ENCODE data around the gene CDX1. TPM values are rescaled to one million over a fixed set of nuclear protein-coding genes. Genes with fewer than 3 reads are reported as not detected.

CDX1 gene
- total RNA-seq, 2 donors from 2014 or later = not detected

- Mint-ChIP-seq H3K4me3 (no peak overlapping the region), H3K27ac (no peak overlapping the region), H3K36me3 (ENCODE audit: low read depth) (no peaks in the 10 kb centered on the region), H3K9me3 (no peaks in the 10 kb centered on the region), H3K27me3 (ENCODE audit: insufficient read depth) (peaks cover 66% of the 10 kb centered on the region), H3K4me1 (peaks cover 19% of the 10 kb centered on the region)
- DNase-seq = no peak
- peaks cover 19% of the 10 kb centered on the region for H3K27me3 ChIP-seq (ENCODE audit: control insufficient read depth, insufficient read depth, low read length, poor library complexity, severe bottlenecking)
- H3K27ac ChIP-seq (ENCODE audit: low read depth, low read length) = no peak overlapping the region
- 97% methylated on average over 1 of the region's 1 CpG; no CpG with 5 or more reads in 1 of the 2 experiments for WGBS, 2 experiments (ENCODE audit: insufficient coverage in 1 of 2, insufficient read length in 1 of 2)
- no peaks in the 10 kb centered on the region for H3K9me3 ChIP-seq (ENCODE audit: control insufficient read depth, low read length)
- no peaks in the 10 kb centered on the region for H3K36me3 ChIP-seq (ENCODE audit: control insufficient read depth, insufficient read depth, low read length)
- TF ChIP-seq CTCF (conservative IDR thresholded peaks at IDR 0.05) = no peak
- H3K4me1 ChIP-seq (ENCODE audit: control insufficient read depth, insufficient read depth, low read length) = peaks cover 3% of the 10 kb centered on the region
- H3K4me3 ChIP-seq (ENCODE audit: low read length) = no peak overlapping the region
- no peak overlapping the region for H3K9ac ChIP-seq (ENCODE audit: extremely low read depth, low read length, poor library complexity, severe bottlenecking)
Observed at GRCh38 chr5:150175076-150175475, 8.5 kb downstream of the CDX1 start.

- Mint-ChIP-seq H3K9me3 (no peaks in the 10 kb centered on the region), H3K27ac (no peak overlapping the region), H3K27me3 (ENCODE audit: insufficient read depth) (peaks cover 62% of the 10 kb centered on the region), H3K4me3 (no peak overlapping the region), H3K4me1 (peaks cover 19% of the 10 kb centered on the region), H3K36me3 (ENCODE audit: low read depth) (no peaks in the 10 kb centered on the region)
- no peak overlapping the region for H3K9ac ChIP-seq (ENCODE audit: extremely low read depth, low read length, poor library complexity, severe bottlenecking)
- 44 to 57% methylated on average over 4 to 5 of the region's 5 CpGs for WGBS, 2 experiments (ENCODE audit: insufficient coverage in 1 of 2, insufficient read length in 1 of 2)
- peaks cover 3% of the 10 kb centered on the region for H3K4me1 ChIP-seq (ENCODE audit: control insufficient read depth, insufficient read depth, low read length)
- peaks cover 14% of the 10 kb centered on the region for H3K27me3 ChIP-seq (ENCODE audit: control insufficient read depth, insufficient read depth, low read length, poor library complexity, severe bottlenecking)
- H3K9me3 ChIP-seq (ENCODE audit: control insufficient read depth, low read length) = no peaks in the 10 kb centered on the region
- H3K27ac ChIP-seq (ENCODE audit: low read depth, low read length) = no peak overlapping the region
- DNase-seq = peak; percentile 88
- H3K36me3 ChIP-seq (ENCODE audit: control insufficient read depth, insufficient read depth, low read length) = no peaks in the 10 kb centered on the region
- TF ChIP-seq CTCF (conservative IDR thresholded peaks at IDR 0.05) = peak; percentile 91
- H3K4me3 ChIP-seq (ENCODE audit: low read length) = no peak overlapping the region
Observed at GRCh38 chr5:150175536-150175935, 9.0 kb downstream of the CDX1 start.

GRCh38 chr5:150176745-150177477 lies 10.3 kb downstream of the CDX1 start:
- H3K9me3 Mint-ChIP-seq = no peaks in the 10 kb centered on the region
- peaks cover 56% of the 10 kb centered on the region for H3K27me3 Mint-ChIP-seq (ENCODE audit: insufficient read depth)
- H3K36me3 ChIP-seq (ENCODE audit: control insufficient read depth, insufficient read depth, low read length) = no peaks in the 10 kb centered on the region
- H3K4me1 ChIP-seq (ENCODE audit: control insufficient read depth, insufficient read depth, low read length) = peaks cover 3% of the 10 kb centered on the region
- no peak overlapping the region for H3K27ac Mint-ChIP-seq
- TF ChIP-seq CTCF (conservative IDR thresholded peaks at IDR 0.05) = no peak
- WGBS, 2 experiments (ENCODE audit: insufficient coverage in 1 of 2, insufficient read length in 1 of 2) = 89% methylated on average over 7 to 8 of the region's 8 CpGs
- H3K4me3 Mint-ChIP-seq = no peak overlapping the region
- no peak overlapping the region for H3K9ac ChIP-seq (ENCODE audit: extremely low read depth, low read length, poor library complexity, severe bottlenecking)
- H3K4me3 ChIP-seq (ENCODE audit: low read length) = no peak overlapping the region
- peaks cover 18% of the 10 kb centered on the region for H3K4me1 Mint-ChIP-seq
- no peak overlapping the region for H3K27ac ChIP-seq (ENCODE audit: low read depth, low read length)
- no peaks in the 10 kb centered on the region for H3K36me3 Mint-ChIP-seq (ENCODE audit: low read depth)
- H3K9me3 ChIP-seq (ENCODE audit: control insufficient read depth, low read length) = no peaks in the 10 kb centered on the region
- peaks cover 7% of the 10 kb centered on the region for H3K27me3 ChIP-seq (ENCODE audit: control insufficient read depth, insufficient read depth, low read length, poor library complexity, severe bottlenecking)
- DNase-seq = no peak
